Left lung (tissue), 10 donors: ENCODE results near the gene TMSB4Y. TPM values are rescaled to one million over a fixed set of nuclear protein-coding genes. Genes with fewer than 3 reads are reported as not detected.

Experiments
- ATAC-seq: fragments of 200-7000 bp; cut with Tn5 transposase; one replicate; pipeline ENCODE4 v1.9.1; 2020; ENCODE audit warnings: moderate library complexity
- DNase-seq, 4 donors: peaks; one replicate each; pipeline ENCODE4 v3.0.0-alpha.2; 2013 to 2020
- H3K27ac ChIP-seq, 2 donors: fragments of 200-600 bp; sonication (generic) in 1 of 2; one replicate each; pipeline versions ENCODE4 v1.5.0 to v1.8.0; 2020 to 2021
- H3K27me3 ChIP-seq, 2 donors: fragments of 200-600 bp; sonication (generic) in 1 of 2; one replicate each; pipeline versions ENCODE4 v1.5.0 to v1.8.0; 2020 to 2021
- H3K36me3 ChIP-seq, 2 donors: fragments of 200-600 bp; sonication (generic) in 1 of 2; one replicate each; pipeline versions ENCODE4 v1.5.0 to v1.8.0; 2020 to 2021
- H3K4me1 ChIP-seq, 2 donors: fragments of 200-600 bp; one replicate each; pipeline ENCODE4 v1.8.0; 2021
- H3K4me3 ChIP-seq, 2 donors: fragments of 200-600 bp; sonication (generic) in 1 of 2; one replicate each; pipeline versions ENCODE4 v1.5.0 to v1.8.0; 2020 to 2021; ENCODE audit warnings: mild to moderate bottlenecking in 1 of 2
- H3K9me3 ChIP-seq, 2 donors: fragments of 200-600 bp; sonication (generic) in 1 of 2; one replicate each; pipeline versions ENCODE4 v1.5.0 to v1.8.0; 2020 to 2021
- CTCF ChIP-seq, 2 donors: fragments of 200-600 bp; sonication (generic) in 1 of 2; IDR thresholded peaks; one replicate each; pipeline versions ENCODE4 v1.5.0 to v1.8.0; 2021; ENCODE audit warnings: antibody characterized with exemption in 2 of 2
- intact Hi-C, 2 donors: fragments of 100-400 bp; cut with DNase I; formaldehyde crosslinking; loops; one replicate each; pipeline versions ENCODE4 v1.11.2 to v1.14.2; 2022
- polyA plus RNA-seq, 6 donors: library from polyadenylated mRNA; unstranded; fragments of 120-200 nt; gene quantifications; one replicate each; pipeline ENCODE4 v1.2.1, GENCODE V29; 2013; ENCODE audit not compliant: insufficient read length in 6 of 6
- total RNA-seq, 2 donors: library from RNA; stranded (reverse); fragmentation: NEBNext Ultra II Directional; extraction: Animal tissue kit (Norgen Biotek cat#: 25700); gene quantifications; one replicate each; pipeline ENCODE4 v1.2.1, GENCODE V29; 2021
- donor health status: DM: no; HTN: yes; CAD: no.
- donor health status: DM: no; HTN: no; CAD: no.

Gene TMSB4Y
- total and polyA plus RNA-seq, 8 donors: 0.09 to 3.5 (median 1.6) TPM; not detected in 2

- ATAC-seq (no peak), DNase-seq (peak in 1 of 4 donors; percentile 52)
- H3K4me3 ChIP-seq: no peak overlapping the region
- H3K27me3 ChIP-seq: no peaks in the 10 kb centered on the region
- H3K9me3 ChIP-seq: no peaks in the 10 kb centered on the region
- no peaks in the 10 kb centered on the region for H3K36me3 ChIP-seq
- intact Hi-C loops: no loop called here
- no peaks in the 10 kb centered on the region for H3K4me1 ChIP-seq
- no peak overlapping the region for H3K27ac ChIP-seq
- peak in 1 of 2 donors; percentile 39 for TF ChIP-seq CTCF (IDR thresholded peaks at IDR 0.05)
Observed at GRCh38 chrY:13738618-13739017, 34.9 kb downstream of the TMSB4Y start.

- TF ChIP-seq CTCF (IDR thresholded peaks at IDR 0.05): no peak
- DNase-seq (peak in 2 of 4 donors; percentile 60 to 82), ATAC-seq (no peak)
- Histone ChIP-seq H3K27me3 (peaks cover 0 to 11% of the 10 kb centered on the region in 2 donors), H3K27ac (no peak overlapping the region), H3K9me3 (no peaks in the 10 kb centered on the region), H3K36me3 (no peaks in the 10 kb centered on the region), H3K4me3 (peak overlapping the region in 1 of 2 donors; percentile 54), H3K4me1 (peaks cover 0 to 16% of the 10 kb centered on the region in 2 donors)
- intact Hi-C loops: no loop called here
Observed at GRCh38 chrY:13751289-13752071, 47.8 kb downstream of the TMSB4Y start.

- ATAC-seq: no peak
- Histone ChIP-seq H3K27me3 (peaks cover 0 to 11% of the 10 kb centered on the region in 2 donors), H3K36me3 (no peaks in the 10 kb centered on the region), H3K9me3 (no peaks in the 10 kb centered on the region), H3K4me3 (no peak overlapping the region), H3K4me1 (peaks cover 0 to 16% of the 10 kb centered on the region in 2 donors), H3K27ac (peak overlapping the region in 1 of 2 donors; percentile 41)
- intact Hi-C loops: no loop called here
- TF ChIP-seq CTCF (IDR thresholded peaks at IDR 0.05): no peak
- DNase-seq: no peak
Observed at GRCh38 chrY:13754661-13755060, 51.0 kb downstream of the TMSB4Y start.

Other genes starting within 250 kb of the TMSB4Y start
- 10 to 100 TPM in 1 of 2 donors, not detected in 1; 27.5 TPM for gene UTY, start 223.9 kb upstream of the TMSB4Y start, total RNA-seq
- 10 to 100 TPM in 3 of 6 donors, under 1 TPM in 3; 0.20 to 27.2 (median 11.6) TPM for gene UTY, start 223.9 kb upstream of the TMSB4Y start, polyA plus RNA-seq